HEK293 (cell line): ENCODE results near the gene ACTG1.

ENCODE experiments used
- CTCF ChIA-PET: fragments of 350-600 bp; formaldehyde crosslinking; extraction: SDS; loops from one replicate; lab custom pipeline; 2021; ENCODE audit warnings: antibody characterized with exemption; lab: Yijun Ruan, JAX
- POLR2A ChIA-PET: fragments of 300-600 bp; formaldehyde crosslinking; extraction: SDS; loops from one replicate; lab custom pipeline; 2020; ENCODE audit warnings: antibody characterized with exemption, inconsistent platforms; lab: Yijun Ruan, JAX
- H3K27ac ChIP-seq: fragments of 200-500 bp; sonication (Bioruptor generic); 2 replicates; pipeline ENCODE4 v1.5.1; 2014; ENCODE audit warnings: low read depth, low read length, control low read depth, inconsistent platforms; ENCODE audit errors: extremely low read depth
- H3K36me3 ChIP-seq, 2 experiments: fragments of 200-500 bp in 1 of 2; sonication (Bioruptor generic) in 1 of 2; 1 replicate in 1 of 2; 2 replicates in 1 of 2; pipeline ENCODE4 v1.5.1; 2014 to 2017; ENCODE audit warnings: inconsistent platforms in 2 of 2, low read length in 2 of 2; ENCODE audit not compliant: control insufficient read depth in 2 of 2, insufficient read depth in 1 of 2
- H3K4me1 ChIP-seq: fragments of 200-500 bp; sonication (Bioruptor generic); 2 replicates; pipeline ENCODE4 v1.5.1; 2014; ENCODE audit warnings: mild to moderate bottlenecking, low read length, inconsistent platforms; ENCODE audit not compliant: control insufficient read depth, insufficient read depth
- H3K4me3 ChIP-seq: 2 replicates; pipeline ENCODE4 v1.5.1; 2011; ENCODE audit warnings: low read depth, mild to moderate bottlenecking, control low read depth, low read length, moderate library complexity
- H3K9me3 ChIP-seq: fragments of 200-500 bp; sonication (Bioruptor generic); 2 replicates; pipeline ENCODE4 v1.5.1; 2014; ENCODE audit warnings: low read depth, low read length, inconsistent platforms; ENCODE audit not compliant: control insufficient read depth, insufficient read depth
- BCL11B ChIP-seq: fragments of 450-650 bp; formaldehyde crosslinking; IDR thresholded peaks from 2 replicates; pipeline ENCODE4 v1.5.1; 2016; ENCODE audit warnings: low read depth, missing biosample characterization, missing genetic modification characterization
- GFI1B ChIP-seq: fragments of 450-650 bp; formaldehyde crosslinking; IDR thresholded peaks from 2 replicates; pipeline ENCODE4 v1.5.1; 2016; ENCODE audit warnings: missing biosample characterization, missing genetic modification characterization
- HOXA7 ChIP-seq: sonication (generic); formaldehyde crosslinking; IDR thresholded peaks from 2 replicates; pipeline ENCODE4 v1.8.1; 2022; ENCODE audit warnings: missing genetic modification reagents, borderline replicate concordance
- KLF17 ChIP-seq: fragments of 450-650 bp; formaldehyde crosslinking; IDR thresholded peaks from 2 replicates; pipeline ENCODE4 v1.5.1; 2016; ENCODE audit warnings: missing biosample characterization, missing genetic modification characterization
- PRDM1 ChIP-seq: fragments of 450-650 bp; formaldehyde crosslinking; IDR thresholded peaks from 2 replicates; pipeline ENCODE4; 2016; ENCODE audit warnings: missing biosample characterization, missing genetic modification characterization
- PRDM4 ChIP-seq: fragments of 450-650 bp; formaldehyde crosslinking; IDR thresholded peaks from 2 replicates; pipeline ENCODE4 v1.5.1; 2017; ENCODE audit warnings: missing biosample characterization, missing genetic modification characterization
- RBAK ChIP-seq: fragments of 450-650 bp; formaldehyde crosslinking; IDR thresholded peaks from 2 replicates; pipeline ENCODE4 v1.5.1; 2016; ENCODE audit warnings: missing biosample characterization, missing genetic modification characterization
- SETDB1 ChIP-seq: IDR thresholded peaks from one replicate; pipeline ENCODE4 v1.6.1; 2017; ENCODE audit warnings: mild to moderate bottlenecking, low read length, moderate library complexity, mixed read lengths; ENCODE audit not compliant: insufficient read length
- SP2 ChIP-seq: fragments of 450-650 bp; formaldehyde crosslinking; IDR thresholded peaks from 2 replicates; pipeline ENCODE4 v1.5.1; 2016; ENCODE audit warnings: missing biosample characterization, missing genetic modification characterization
- YY1 ChIP-seq: fragments of 450-650 bp; formaldehyde crosslinking; IDR thresholded peaks from 2 replicates; pipeline ENCODE4 v1.5.1; 2018; ENCODE audit warnings: missing biosample characterization, missing genetic modification characterization
- YY2 ChIP-seq: fragments of 450-650 bp; formaldehyde crosslinking; IDR thresholded peaks from 2 replicates; pipeline ENCODE4 v1.5.1; 2016; ENCODE audit warnings: missing biosample characterization, missing genetic modification characterization
- ZBTB11 ChIP-seq: fragments of 450-650 bp; formaldehyde crosslinking; conservative IDR thresholded peaks from 2 replicates; pipeline ENCODE4 v1.5.1; 2016; ENCODE audit warnings: low read depth, missing biosample characterization, missing genetic modification characterization
- ZBTB48 ChIP-seq: fragments of 450-650 bp; formaldehyde crosslinking; IDR thresholded peaks from 2 replicates; pipeline ENCODE4 v1.5.1; 2016; ENCODE audit warnings: missing biosample characterization, missing genetic modification characterization
- ZFHX2 ChIP-seq: fragments of 450-650 bp; formaldehyde crosslinking; conservative IDR thresholded peaks from 2 replicates; pipeline ENCODE4 v1.5.1; 2016; ENCODE audit warnings: missing biosample characterization, missing genetic modification characterization
- ZNF112 ChIP-seq: fragments of 450-650 bp; formaldehyde crosslinking; IDR thresholded peaks from 2 replicates; pipeline ENCODE4 v1.5.0; 2017; ENCODE audit warnings: missing biosample characterization, missing genetic modification characterization
- ZNF114 ChIP-seq: fragments of 450-650 bp; formaldehyde crosslinking; IDR thresholded peaks from 2 replicates; pipeline ENCODE4 v1.5.0; 2017; ENCODE audit warnings: missing biosample characterization, missing genetic modification characterization
- ZNF221 ChIP-seq: fragments of 450-650 bp; formaldehyde crosslinking; IDR thresholded peaks from 2 replicates; pipeline ENCODE4 v1.5.1; 2017; ENCODE audit warnings: missing biosample characterization, missing genetic modification characterization, borderline replicate concordance
- ZNF354C ChIP-seq: fragments of 450-650 bp; formaldehyde crosslinking; IDR thresholded peaks from 2 replicates; pipeline ENCODE4 v1.5.1; 2016; ENCODE audit warnings: missing biosample characterization, missing genetic modification characterization, low read depth, borderline replicate concordance
- ZNF423 ChIP-seq: fragments of 450-650 bp; formaldehyde crosslinking; IDR thresholded peaks from 2 replicates; pipeline ENCODE4 v1.5.1; 2016; ENCODE audit warnings: missing biosample characterization, missing genetic modification characterization
- ZNF433 ChIP-seq: fragments of 450-650 bp; formaldehyde crosslinking; IDR thresholded peaks from 2 replicates; pipeline ENCODE4 v1.5.1; 2016; ENCODE audit warnings: missing biosample characterization, missing genetic modification characterization, low read depth
- ZNF510 ChIP-seq: fragments of 450-650 bp; formaldehyde crosslinking; IDR thresholded peaks from 2 replicates; pipeline ENCODE4 v1.5.1; 2018; ENCODE audit warnings: mild to moderate bottlenecking, missing genetic modification characterization, missing biosample characterization; ENCODE audit not compliant: insufficient replicate concordance
- ZNF544 ChIP-seq: fragments of 450-650 bp; formaldehyde crosslinking; IDR thresholded peaks from 2 replicates; pipeline ENCODE4 v1.5.0; 2017; ENCODE audit warnings: missing biosample characterization, missing genetic modification characterization
- ZNF558 ChIP-seq: fragments of 450-650 bp; formaldehyde crosslinking; IDR thresholded peaks from 2 replicates; pipeline ENCODE4 v1.5.1; 2016; ENCODE audit warnings: missing biosample characterization, missing genetic modification characterization
- ZNF629 ChIP-seq: fragments of 450-650 bp; formaldehyde crosslinking; IDR thresholded peaks from 2 replicates; pipeline ENCODE4 v1.5.1; 2017; ENCODE audit warnings: missing biosample characterization, missing genetic modification characterization
- ZNF660 ChIP-seq: fragments of 450-650 bp; IDR thresholded peaks from 2 replicates; pipeline ENCODE4 v1.5.1; 2018; ENCODE audit warnings: missing biosample characterization, mild to moderate bottlenecking, missing genetic modification characterization
- ZNF707 ChIP-seq: fragments of 450-650 bp; formaldehyde crosslinking; IDR thresholded peaks from 2 replicates; pipeline ENCODE4 v1.5.1; 2016; ENCODE audit warnings: missing biosample characterization, missing genetic modification characterization
- ZNF777 ChIP-seq: fragments of 450-650 bp; formaldehyde crosslinking; IDR thresholded peaks from 2 replicates; pipeline ENCODE4 v1.5.1; 2017; ENCODE audit warnings: missing biosample characterization, missing genetic modification characterization, borderline replicate concordance
- ZNF843 ChIP-seq: fragments of 450-650 bp; formaldehyde crosslinking; IDR thresholded peaks from 2 replicates; pipeline ENCODE4 v1.5.1; 2016; ENCODE audit warnings: missing biosample characterization, missing genetic modification characterization
- ZSCAN4 ChIP-seq: fragments of 450-650 bp; formaldehyde crosslinking; IDR thresholded peaks from 2 replicates; pipeline ENCODE4 v1.5.1; 2017; ENCODE audit warnings: missing biosample characterization, missing genetic modification characterization

ACTG1 gene

GRCh38 chr17:81513372-81513752 is 763 bp upstream of the ACTG1 start (continued):
- TF ChIP-seq KLF17 (tag by site-specific recombination) (0 out of 2 replicates have a peak, but pooled peaks have one; percentile 54), ZNF660 (tag by site-specific recombination) (0 out of 2 replicates have a peak, but pooled peaks have one; percentile 2), YY1 (tag by site-specific recombination) (no peak), ZNF354C (tag by site-specific recombination) (no peak), ZBTB48 (tag by site-specific recombination) (0 out of 2 replicates have a peak, but pooled peaks have one; percentile 95), ZNF423 (tag by site-specific recombination) (0 out of 2 replicates have a peak, but pooled peaks have one; percentile 87), SP2 (tag by site-specific recombination) (peak; percentile 30)
- TF ChIP-seq, all 188 proteins: peak for 22

- Histone ChIP-seq H3K9me3 (no peaks in the 10 kb centered on the region), H3K36me3 (peaks cover 18 to 40% of the 10 kb centered on the region in 2 experiments), H3K4me1 (peaks cover 17% of the 10 kb centered on the region), H3K4me3 (peak overlapping the region; percentile 92), H3K27ac (peak overlapping the region; percentile 100)
- POLR2A ChIA-PET: interaction anchor here (0.6 to 9.9 kb wide), 29 partner anchors 9 to 356 kb away, joined by 3 to 85 read pairs (median 4); partner anchors contain the start of genes ARL16, BAHCC1, CCDC137 and CEP131
- CTCF ChIA-PET: interaction anchor here (0.6 to 1.2 kb wide), 2 partner anchors 52 to 114 kb away, joined by 3 read pairs; no protein-coding TSS in a partner anchor
- no peak for TF ChIP-seq ZNF544 (tag by site-specific recombination)
- no peak for TF ChIP-seq HOXA7 (CRISPR knock-in tag)
- TF ChIP-seq ZNF221 (tag by site-specific recombination): no peak
- TF ChIP-seq ZFHX2 (tag by site-specific recombination): peak; percentile 56
- TF ChIP-seq ZNF510 (tag by site-specific recombination): no peak
- no peak for TF ChIP-seq RBAK
- TF ChIP-seq PRDM4: no peak
- no peak for TF ChIP-seq ZNF114
- no peak for TF ChIP-seq ZNF558 (tag by site-specific recombination)
- peak; percentile 68 for TF ChIP-seq YY2 (tag by site-specific recombination)
- peak; percentile 72; the same call in 1 of the 2 replicates for TF ChIP-seq BCL11B (tag by site-specific recombination)
- no peak for TF ChIP-seq ZSCAN4 (tag by site-specific recombination)
- TF ChIP-seq ZNF112 (tag by site-specific recombination): no peak
- TF ChIP-seq ZNF433 (tag by site-specific recombination): no peak
- no peak for TF ChIP-seq ZNF843 (tag by site-specific recombination)
- no peak for TF ChIP-seq ZNF629 (tag by site-specific recombination)
- TF ChIP-seq GFI1B (tag by site-specific recombination): no peak
- no peak for TF ChIP-seq PRDM1 (tag by site-specific recombination)
- peak; percentile 47 for TF ChIP-seq ZBTB11 (tag by site-specific recombination)
- TF ChIP-seq SETDB1: no peak
- TF ChIP-seq ZNF777 (tag by site-specific recombination): no peak
- TF ChIP-seq ZNF707 (tag by site-specific recombination): no peak
Observed at GRCh38 chr17:81511804-81512561, 616 bp downstream of the ACTG1 start.
